Smooth muscle cell (in vitro differentiated cells): ENCODE measurements around the gene ADPRM. TPM values are rescaled to one million over a fixed set of nuclear protein-coding genes. Genes with fewer than 3 reads are reported as not detected.

Experiments
- DNase-seq: peaks from one replicate; lab custom pipeline; 2025; ENCODE audit not compliant: unreplicated experiment; lab: John Stamatoyannopoulos, UW
- H2AFZ ChIP-seq: fragments of 200-600 bp; sonication (generic); 2 replicates; pipeline ENCODE4 v1.6.0; 2016; ENCODE audit warnings: antibody characterized with exemption, low read depth, mild to moderate bottlenecking
- H3F3A ChIP-seq: fragments of 200-600 bp; sonication (generic); 2 replicates; pipeline ENCODE4 v1.6.0; 2017; ENCODE audit warnings: antibody characterized with exemption, low read depth
- H3K27ac ChIP-seq: fragments of 200-600 bp; sonication (generic); 2 replicates; pipeline ENCODE4 v1.5.1; 2016; ENCODE audit warnings: low read depth, mild to moderate bottlenecking
- H3K27me3 ChIP-seq: fragments of 200-600 bp; sonication (generic); 2 replicates; pipeline ENCODE4 v1.6.1; 2016; ENCODE audit warnings: low read depth, mild to moderate bottlenecking
- H3K36me3 ChIP-seq: fragments of 200-600 bp; sonication (generic); 2 replicates; pipeline ENCODE4 v1.5.1; 2016; ENCODE audit warnings: low read depth
- H3K4me1 ChIP-seq: fragments of 200-600 bp; sonication (generic); 2 replicates; pipeline ENCODE4 v1.5.1; 2016; ENCODE audit warnings: low read depth
- H3K4me2 ChIP-seq: fragments of 200-600 bp; sonication (generic); 2 replicates; pipeline ENCODE4 v1.6.0; 2016; ENCODE audit warnings: mild to moderate bottlenecking
- H3K4me3 ChIP-seq: fragments of 200-600 bp; sonication (generic); 2 replicates; pipeline ENCODE4 v1.5.1; 2016; ENCODE audit warnings: mild to moderate bottlenecking
- H3K79me2 ChIP-seq: fragments of 200-600 bp; sonication (generic); 2 replicates; pipeline ENCODE4 v1.6.0; 2016; ENCODE audit warnings: low read depth, mild to moderate bottlenecking
- H3K9ac ChIP-seq: fragments of 200-600 bp; sonication (generic); 2 replicates; pipeline ENCODE4 v1.6.0; 2016; ENCODE audit warnings: low read depth
- H3K9me3 ChIP-seq: fragments of 200-600 bp; sonication (generic); replicated peaks from 2 replicates; pipeline ENCODE4 v1.5.1; 2016; ENCODE audit warnings: low read depth
- H4K20me1 ChIP-seq: fragments of 200-600 bp; sonication (generic); 2 replicates; pipeline ENCODE4 v1.6.0; 2016; ENCODE audit warnings: low read depth
- WGBS: methylation state at CpG from one replicate; pipeline ENCODE4 v1.1.7; 2016; ENCODE audit warnings: low lambda C conversion rate; 5-methylcytosine and 5-hydroxymethylcytosine counted together
- polyA plus RNA-seq: library from polyadenylated mRNA; unstranded; fragments of >200 nt; fragmentation: Nextera tagmentation; extraction: Ambion mirVana; gene quantifications from 2 replicates; pipeline ENCODE4 v1.2.1, GENCODE V29; 2016
- total RNA-seq: library from RNA; depleted of rRNA; stranded (reverse); fragments of >200 nt; gene quantifications from 2 replicates; pipeline ENCODE4 v1.2.3, GENCODE V29; 2014
- TF ChIP-seq, protein P1 (sequence below): fragments of 200-600 bp; sonication (generic); IDR thresholded peaks from 2 replicates; pipeline ENCODE4 v1.5.1; 2017; ENCODE audit warnings: borderline replicate concordance, mild to moderate bottlenecking, antibody characterized with exemption; ENCODE audit not compliant: insufficient read depth, poor library complexity, severe bottlenecking

The ADPRM gene, protein sequence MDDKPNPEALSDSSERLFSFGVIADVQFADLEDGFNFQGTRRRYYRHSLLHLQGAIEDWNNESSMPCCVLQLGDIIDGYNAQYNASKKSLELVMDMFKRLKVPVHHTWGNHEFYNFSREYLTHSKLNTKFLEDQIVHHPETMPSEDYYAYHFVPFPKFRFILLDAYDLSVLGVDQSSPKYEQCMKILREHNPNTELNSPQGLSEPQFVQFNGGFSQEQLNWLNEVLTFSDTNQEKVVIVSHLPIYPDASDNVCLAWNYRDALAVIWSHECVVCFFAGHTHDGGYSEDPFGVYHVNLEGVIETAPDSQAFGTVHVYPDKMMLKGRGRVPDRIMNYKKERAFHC
- total RNA-seq = 8.3 and 8.6 TPM in 2 replicates
- 9.3 and 11.3 TPM in 2 replicates for polyA plus RNA-seq

DNA sequence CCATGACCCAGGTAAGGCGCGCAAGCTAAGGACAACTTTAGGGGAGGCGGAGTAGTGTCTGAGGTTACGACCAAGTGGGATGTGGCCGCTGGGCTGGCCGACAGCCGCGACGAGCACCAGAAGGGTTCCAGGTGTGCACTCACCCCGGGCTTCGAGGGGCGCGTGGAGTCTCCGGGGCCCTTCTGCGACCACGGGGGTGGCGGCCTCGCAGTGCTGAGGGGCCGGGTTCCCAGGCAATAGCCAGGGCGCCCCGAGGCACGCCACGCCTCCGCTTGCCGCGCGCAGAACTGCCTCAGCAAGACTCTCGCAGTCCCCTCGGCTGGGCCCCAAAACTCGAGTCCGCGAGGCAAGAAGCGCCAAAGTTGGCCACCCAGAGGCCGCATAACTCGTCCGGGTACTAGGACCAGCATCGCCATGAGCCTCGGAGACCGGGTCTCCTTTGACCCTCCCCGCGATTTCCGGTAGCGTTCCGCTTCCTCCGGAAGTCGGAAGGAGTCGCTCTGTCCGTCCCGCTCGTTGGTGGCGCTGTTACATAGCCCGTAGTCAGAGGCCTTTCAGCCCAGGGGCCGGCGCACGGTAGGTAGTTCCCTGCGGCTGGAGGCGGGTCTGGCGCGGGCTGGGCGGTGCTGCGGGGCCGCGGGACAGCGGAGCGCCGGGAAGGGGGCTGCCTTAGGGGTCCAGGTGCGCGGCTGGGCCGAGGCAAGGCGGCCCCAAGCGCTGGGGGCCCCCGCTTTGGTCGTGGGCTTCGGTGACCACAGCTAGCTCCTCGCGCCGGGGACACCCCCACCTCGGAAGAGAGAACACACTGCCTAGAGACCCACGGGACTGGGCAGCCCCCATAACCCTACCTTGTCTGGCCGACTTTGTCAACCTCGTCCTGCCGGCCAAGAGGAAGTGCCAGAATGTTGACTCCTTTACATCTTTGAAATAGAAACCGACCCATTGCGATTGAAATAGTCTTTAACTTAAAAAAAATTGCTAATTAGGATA, at the start of gene ADPRM, which contains the start of gene SCO1:
Gene ADPRM (plus strand): TSS at position 503 of the 990 bp plus-strand sequence. CDS start 7,333 bp downstream, outside the sequence.
Gene SCO1 (minus strand): TSS at position 442 of the 990 bp plus-strand sequence. CDS start 26 bp downstream, at position 416.
- H3K36me3 ChIP-seq = peaks cover 8% of the 10 kb centered on the region
- no peaks in the 10 kb centered on the region for H3K9me3 ChIP-seq
- peak; percentile 77 for DNase-seq
- H2AFZ ChIP-seq = peak within 1 kb of the TSS; percentile 90
- peaks cover 75% of the 10 kb centered on the region for H3K79me2 ChIP-seq
- H3K4me3 ChIP-seq = peak within 1 kb of the TSS; percentile 85
- peaks cover 10% of the 10 kb centered on the region for H3F3A ChIP-seq
- peaks cover 14% of the 10 kb centered on the region for H3K4me1 ChIP-seq
- H3K9ac ChIP-seq = peak within 1 kb of the TSS; percentile 95
- no peaks in the 10 kb centered on the region for H4K20me1 ChIP-seq
- TF ChIP-seq, protein P1, sequence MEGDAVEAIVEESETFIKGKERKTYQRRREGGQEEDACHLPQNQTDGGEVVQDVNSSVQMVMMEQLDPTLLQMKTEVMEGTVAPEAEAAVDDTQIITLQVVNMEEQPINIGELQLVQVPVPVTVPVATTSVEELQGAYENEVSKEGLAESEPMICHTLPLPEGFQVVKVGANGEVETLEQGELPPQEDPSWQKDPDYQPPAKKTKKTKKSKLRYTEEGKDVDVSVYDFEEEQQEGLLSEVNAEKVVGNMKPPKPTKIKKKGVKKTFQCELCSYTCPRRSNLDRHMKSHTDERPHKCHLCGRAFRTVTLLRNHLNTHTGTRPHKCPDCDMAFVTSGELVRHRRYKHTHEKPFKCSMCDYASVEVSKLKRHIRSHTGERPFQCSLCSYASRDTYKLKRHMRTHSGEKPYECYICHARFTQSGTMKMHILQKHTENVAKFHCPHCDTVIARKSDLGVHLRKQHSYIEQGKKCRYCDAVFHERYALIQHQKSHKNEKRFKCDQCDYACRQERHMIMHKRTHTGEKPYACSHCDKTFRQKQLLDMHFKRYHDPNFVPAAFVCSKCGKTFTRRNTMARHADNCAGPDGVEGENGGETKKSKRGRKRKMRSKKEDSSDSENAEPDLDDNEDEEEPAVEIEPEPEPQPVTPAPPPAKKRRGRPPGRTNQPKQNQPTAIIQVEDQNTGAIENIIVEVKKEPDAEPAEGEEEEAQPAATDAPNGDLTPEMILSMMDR = peak; percentile 34
- WGBS = under 1% methylated on average over 70 of the region's 84 CpGs
- peak within 1 kb of the TSS; percentile 99 for H3K4me2 ChIP-seq
- no peaks in the 10 kb centered on the region for H3K27me3 ChIP-seq
- peak within 1 kb of the TSS; percentile 92 for H3K27ac ChIP-seq

DNA sequence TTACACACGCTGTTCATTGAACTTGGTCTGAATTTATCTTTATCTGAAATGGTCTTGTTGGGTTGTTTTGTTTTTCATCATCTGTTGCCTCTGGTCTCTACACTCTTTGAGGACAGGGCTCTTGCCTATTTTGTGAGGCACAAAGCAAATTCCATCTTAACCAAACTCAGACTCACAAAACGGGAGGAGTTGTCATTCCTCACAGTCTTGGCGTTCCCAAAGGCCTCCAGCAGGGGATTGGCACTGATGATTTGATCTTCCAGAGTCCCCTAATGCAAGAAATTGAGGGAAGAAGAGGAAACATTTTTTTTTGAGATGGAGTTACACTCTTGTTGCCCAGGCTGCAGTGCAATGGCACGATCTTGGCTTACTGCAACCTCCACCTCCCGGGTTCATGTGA, 49.0 kb upstream of the ADPRM start:
- Histone ChIP-seq H3K36me3 (no peaks in the 10 kb centered on the region), H3K79me2 (no peaks in the 10 kb centered on the region), H3K27ac (no peak overlapping the region), H3K27me3 (no peaks in the 10 kb centered on the region), H3F3A (no peaks in the 10 kb centered on the region), H3K4me1 (no peaks in the 10 kb centered on the region), H2AFZ (no peak overlapping the region), H3K4me3 (no peak overlapping the region), H4K20me1 (no peaks in the 10 kb centered on the region), H3K9ac (no peak overlapping the region), H3K4me2 (no peak overlapping the region), H3K9me3 (no peaks in the 10 kb centered on the region)
- WGBS = 89% methylated on average over 5 of the region's 5 CpGs
- DNase-seq = no peak
- TF ChIP-seq, protein P1 = no peak

DNA sequence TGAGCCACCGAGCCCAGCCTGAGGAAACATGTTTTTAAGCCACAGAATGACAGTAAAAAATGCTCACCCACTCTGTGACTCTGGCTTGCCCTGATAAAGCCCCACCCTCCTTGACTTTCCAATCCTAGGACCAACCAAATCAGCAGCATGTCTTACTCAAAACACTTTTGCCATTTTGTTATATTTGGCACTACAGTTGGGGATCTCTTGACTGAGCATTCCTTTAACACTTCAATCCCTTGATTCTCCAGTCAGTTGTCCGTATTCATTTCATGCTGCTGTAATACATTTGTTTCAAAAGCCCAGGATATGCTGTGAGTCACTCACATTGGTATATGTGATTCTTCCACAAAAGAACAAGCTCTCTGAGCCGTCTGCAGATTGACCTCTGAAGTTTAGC, 48.4 kb upstream of the ADPRM start:
- Histone ChIP-seq H3K9me3 (no peaks in the 10 kb centered on the region), H3K27me3 (no peaks in the 10 kb centered on the region), H3K4me3 (no peak overlapping the region), H3K4me2 (no peak overlapping the region), H2AFZ (no peak overlapping the region), H3K9ac (no peak overlapping the region), H3K27ac (no peak overlapping the region), H4K20me1 (no peaks in the 10 kb centered on the region), H3F3A (no peaks in the 10 kb centered on the region), H3K79me2 (no peaks in the 10 kb centered on the region), H3K4me1 (no peaks in the 10 kb centered on the region), H3K36me3 (no peaks in the 10 kb centered on the region)
- no peak for DNase-seq
- TF ChIP-seq, protein P1 = no peak
- WGBS = 64% methylated on average over 3 of the region's 3 CpGs
